Heart left ventricle (tissue), 13 donors: Measurements from ENCODE around the gene HYAL2.

Source experiments
- CTCF ChIP-seq, 12 donors: fragments of 200-600 bp; sonication (generic) in 4 of 12; IDR thresholded peaks; one replicate each; pipeline versions ENCODE4 v1.5.0 to v1.8.0; 2018 to 2022; ENCODE audit warnings: antibody characterized with exemption in 12 of 12, mild to moderate bottlenecking in 5 of 12
- POLR2A ChIP-seq, 2 donors: fragments of 450-650 bp; IDR thresholded peaks; one replicate each; pipeline ENCODE4 v1.6.1; 2017; ENCODE audit warnings: antibody characterized with exemption in 2 of 2, mild to moderate bottlenecking in 2 of 2, moderate library complexity in 2 of 2
- donor health status: ischemic (EF 13 %, LVEDD 7.1; RV severe dilation, severe dysfunction).
- donor health status: DM: no; HTN: yes; CAD: no.
- donor health status: DM: no; HTN: no; CAD: no.
- donor health status: ischemic (EF 25% LVEDD 6.9; RV normal size, moderate dysfunction).
- donor health status: ischemic (EF 25% LVEDD 5.7; RV mildly dilated, moderate dysfunction).
- donor health status: ischemic (EF 35%, LVEDD 5.7; RV mildly dilated, moderate dysfunction).
- donor health status: nonischemic (EF 11% LVEDD 7.7; RV severe dilation, severe dysfunction).
- donor health status: DM: yes; HTN: yes; CAD: no.
- donor health status: PGD.
- donor health status: ischemic (EF 29% LVEDD 5.4; RV normal size, mild dysfunction).
- donor health status: nonischemic (EF 23%, LVEDD 6.1; RV moderate dilation, normal function).

GRCh38 chr3:50272911-50273688, 49.4 kb downstream of the HYAL2 start:
- TF ChIP-seq CTCF (IDR thresholded peaks at IDR 0.05) (peak; percentile 96 to 99 (median 98)), POLR2A (IDR thresholded peaks at IDR 0.05) (no peak)
